Measurements from ENCODE around the gene VSTM2L. TPM values are rescaled to one million over a fixed set of nuclear protein-coding genes. Genes with fewer than 3 reads are reported as not detected.

Gene VSTM2L
- total and polyA plus RNA-seq, 9 of the 15 experiments (the other 6 are each of a cell fraction or from before 2014, with no cell fraction given) = not detected

DNA sequence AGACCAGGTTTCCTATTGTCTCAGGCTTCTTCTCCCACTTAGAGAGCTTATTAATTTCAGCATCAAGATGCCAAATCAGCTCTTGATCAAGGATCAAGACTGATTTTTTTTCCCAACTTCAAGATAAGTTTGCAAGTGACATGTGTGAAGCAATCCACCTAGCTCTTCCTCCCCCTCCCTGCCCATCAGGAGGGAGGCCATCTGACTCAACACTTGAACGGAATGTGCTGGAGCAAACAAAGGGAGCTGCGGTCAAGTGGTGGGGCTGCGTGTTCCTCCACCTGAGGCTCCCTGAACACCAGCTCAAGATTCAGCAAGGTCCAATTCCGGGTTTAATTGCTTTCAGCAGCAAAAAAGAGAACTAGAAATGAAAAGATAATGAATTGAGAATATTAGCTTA is 91.6 kb downstream of the VSTM2L start:
- H3K27me3 ChIP-seq (ENCODE audit: control insufficient read depth in 2 of 2, insufficient read depth in 2 of 2, low read length in 2 of 2) = no peaks in the 10 kb centered on the region
- FAIRE-seq (no peak), DNase-seq (ENCODE audit: extremely low read depth in 1 of 4, low spot score in 3 of 4) (no peak), ATAC-seq (no peak)
- 74% methylated on average over 4 of the region's 4 CpGs for WGBS (ENCODE audit: insufficient coverage, low coverage, missing lambda C conversion rate)
- TF ChIP-seq ZNF780A (CRISPR knock-in tag; IDR thresholded peaks at IDR 0.05) = no peak
- TF ChIP-seq HDAC2 (IDR thresholded peaks at IDR 0.05) = no peak
- TF ChIP-seq CBFB (CRISPR knock-in tag; IDR thresholded peaks at IDR 0.05) = no peak
- no peak for TF ChIP-seq PHTF2 (CRISPR knock-in tag; IDR thresholded peaks at IDR 0.05)
- TF ChIP-seq NFIX (CRISPR knock-in tag; IDR thresholded peaks at IDR 0.05; ENCODE audit: low read depth) = no peak
- TF ChIP-seq MTA2 (IDR thresholded peaks at IDR 0.05; ENCODE audit: low read depth) = no peak
- no peak for TF ChIP-seq BHLHE40 (IDR thresholded peaks at IDR 0.05; ENCODE audit: low read length)
- no peak for TF ChIP-seq MED1 (CRISPR knock-in tag; IDR thresholded peaks at IDR 0.05; ENCODE audit: borderline replicate concordance)
- TF ChIP-seq, protein P1, sequence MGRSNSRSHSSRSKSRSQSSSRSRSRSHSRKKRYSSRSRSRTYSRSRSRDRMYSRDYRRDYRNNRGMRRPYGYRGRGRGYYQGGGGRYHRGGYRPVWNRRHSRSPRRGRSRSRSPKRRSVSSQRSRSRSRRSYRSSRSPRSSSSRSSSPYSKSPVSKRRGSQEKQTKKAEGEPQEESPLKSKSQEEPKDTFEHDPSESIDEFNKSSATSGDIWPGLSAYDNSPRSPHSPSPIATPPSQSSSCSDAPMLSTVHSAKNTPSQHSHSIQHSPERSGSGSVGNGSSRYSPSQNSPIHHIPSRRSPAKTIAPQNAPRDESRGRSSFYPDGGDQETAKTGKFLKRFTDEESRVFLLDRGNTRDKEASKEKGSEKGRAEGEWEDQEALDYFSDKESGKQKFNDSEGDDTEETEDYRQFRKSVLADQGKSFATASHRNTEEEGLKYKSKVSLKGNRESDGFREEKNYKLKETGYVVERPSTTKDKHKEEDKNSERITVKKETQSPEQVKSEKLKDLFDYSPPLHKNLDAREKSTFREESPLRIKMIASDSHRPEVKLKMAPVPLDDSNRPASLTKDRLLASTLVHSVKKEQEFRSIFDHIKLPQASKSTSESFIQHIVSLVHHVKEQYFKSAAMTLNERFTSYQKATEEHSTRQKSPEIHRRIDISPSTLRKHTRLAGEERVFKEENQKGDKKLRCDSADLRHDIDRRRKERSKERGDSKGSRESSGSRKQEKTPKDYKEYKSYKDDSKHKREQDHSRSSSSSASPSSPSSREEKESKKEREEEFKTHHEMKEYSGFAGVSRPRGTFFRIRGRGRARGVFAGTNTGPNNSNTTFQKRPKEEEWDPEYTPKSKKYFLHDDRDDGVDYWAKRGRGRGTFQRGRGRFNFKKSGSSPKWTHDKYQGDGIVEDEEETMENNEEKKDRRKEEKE (IDR thresholded peaks at IDR 0.05; ENCODE audit: borderline replicate concordance in 1 of 2, control insufficient read depth in 1 of 2, low read depth in 2 of 2, low read length in 1 of 2) = no peak
- TF ChIP-seq, protein P2, sequence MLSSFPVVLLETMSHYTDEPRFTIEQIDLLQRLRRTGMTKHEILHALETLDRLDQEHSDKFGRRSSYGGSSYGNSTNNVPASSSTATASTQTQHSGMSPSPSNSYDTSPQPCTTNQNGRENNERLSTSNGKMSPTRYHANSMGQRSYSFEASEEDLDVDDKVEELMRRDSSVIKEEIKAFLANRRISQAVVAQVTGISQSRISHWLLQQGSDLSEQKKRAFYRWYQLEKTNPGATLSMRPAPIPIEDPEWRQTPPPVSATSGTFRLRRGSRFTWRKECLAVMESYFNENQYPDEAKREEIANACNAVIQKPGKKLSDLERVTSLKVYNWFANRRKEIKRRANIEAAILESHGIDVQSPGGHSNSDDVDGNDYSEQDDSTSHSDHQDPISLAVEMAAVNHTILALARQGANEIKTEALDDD (IDR thresholded peaks at IDR 0.05) = no peak
- no peak for TF ChIP-seq ZNF77 (CRISPR knock-in tag; IDR thresholded peaks at IDR 0.05)
- no peak for TF ChIP-seq PURB (CRISPR knock-in tag; IDR thresholded peaks at IDR 0.05; ENCODE audit: low read depth)
- TF ChIP-seq ZNF644 (tag; IDR thresholded peaks at IDR 0.05; ENCODE audit: low read depth) = no peak
- no peak for TF ChIP-seq POLR2AphosphoS5 (IDR thresholded peaks at IDR 0.05; ENCODE audit: control insufficient read depth, insufficient read depth, low read depth, low read length)
- TF ChIP-seq LCOR (CRISPR knock-in tag; IDR thresholded peaks at IDR 0.05) = no peak
- TF ChIP-seq TOE1 (IDR thresholded peaks at IDR 0.05; ENCODE audit: borderline replicate concordance) = no peak
- TF ChIP-seq TOE1 (CRISPR knock-in tag; IDR thresholded peaks at IDR 0.05; ENCODE audit: borderline replicate concordance, low read depth) = no peak
- no peak for TF ChIP-seq TEAD2 (tag; IDR thresholded peaks at IDR 0.05)
- TF ChIP-seq SMARCE1 (IDR thresholded peaks at IDR 0.05) = no peak
- no peak for TF ChIP-seq RFX7 (CRISPR knock-in tag; IDR thresholded peaks at IDR 0.05)
- no peak for TF ChIP-seq SMAD1 (IDR thresholded peaks at IDR 0.05; ENCODE audit: low read depth, low read length, partially characterized antibody)
- H3K36me3 ChIP-seq (ENCODE audit: control insufficient read depth, insufficient read depth, low read length) = peaks cover 93% of the 10 kb centered on the region
- H3K4me2 ChIP-seq (ENCODE audit: insufficient read depth, low read length) = no peak overlapping the region
- intact Hi-C loops (cut with micrococcal nuclease) = loop anchor here (10.0 kb wide), 1 partner anchor 340 kb away; no protein-coding TSS in a partner anchor
- peaks cover 9% of the 10 kb centered on the region for H3K9me1 ChIP-seq (ENCODE audit: control insufficient read depth, insufficient read depth, low read length)
- in situ Hi-C loops (cut with MboI) = no loop called here
- no TSS peak for BruUV-seq (replicated peaks)
- no peak overlapping the region for H3K9ac ChIP-seq (ENCODE audit: insufficient read depth in 1 of 2, low read depth in 2 of 2, low read length in 2 of 2)
- no peak overlapping the region for H3K27ac ChIP-seq (ENCODE audit: extremely low read depth, low read depth, low read length)
- no peak overlapping the region for H3K4me3 ChIP-seq
- no peak overlapping the region for H2AFZ ChIP-seq (ENCODE audit: low read depth, low read length)
- H3K79me2 ChIP-seq (ENCODE audit: control insufficient read depth, insufficient read depth, low read length) = no peaks in the 10 kb centered on the region
- peaks cover 20% of the 10 kb centered on the region for H4K20me1 ChIP-seq (replicated peaks; ENCODE audit: control insufficient read depth, insufficient read depth, low read length)
- peaks cover 4 to 10% of the 10 kb centered on the region in 2 experiments; a peak in 3 of 5 replicates for H3K4me1 ChIP-seq (replicated peaks in 1 of 2; ENCODE audit: control insufficient read depth in 2 of 2, insufficient read depth in 2 of 2, low read length in 2 of 2)
- POLR2A ChIA-PET = interaction anchor here (0.6 to 1.7 kb wide), 5 partner anchors 11 to 1722 kb away, joined by 3 to 11 read pairs (median 4); no protein-coding TSS in a partner anchor
- CTCF ChIA-PET (ENCODE audit: low intra/inter-chr PET ratio) = no interaction called here
- H3K9me3 ChIP-seq (replicated peaks; ENCODE audit: control insufficient read depth, insufficient read depth, low read depth, low read length) = no peaks in the 10 kb centered on the region

All from K562 (cell line).